Sigmoid colon (tissue), 7 donors: ENCODE results near the gene TJP2. TPM values are rescaled to one million over a fixed set of nuclear protein-coding genes. Genes with fewer than 3 reads are reported as not detected.
"Not testable (repeated sequence)": the region's sequence is repeated elsewhere in the genome, so short reads cannot be mapped to it uniquely, and the experiment has no call there.

Source experiments
- DNase-seq: peaks from one replicate; pipeline ENCODE4 v3.0.0-alpha.2; 2019
- H3K27ac ChIP-seq, 4 donors: fragments of 200-600 bp; sonication (generic); one replicate each; pipeline ENCODE4 v1.5.1; 2016 to 2019; ENCODE audit warnings: mild to moderate bottlenecking in 1 of 4
- H3K27me3 ChIP-seq, 3 donors: fragments of 200-600 bp; sonication (generic); one replicate each; pipeline ENCODE4 v1.5.1; 2019; ENCODE audit warnings: mild to moderate bottlenecking in 1 of 3
- H3K36me3 ChIP-seq, 4 donors: fragments of 200-600 bp; sonication (generic); one replicate each; pipeline ENCODE4 v1.5.1; 2016 to 2019
- H3K4me1 ChIP-seq, 4 donors: fragments of 200-600 bp; sonication (generic); one replicate each; pipeline ENCODE4 v1.5.1; 2017 to 2019
- H3K4me3 ChIP-seq, 4 donors: fragments of 200-600 bp; sonication (generic); one replicate each; pipeline ENCODE4 v1.5.1; 2017 to 2019; ENCODE audit warnings: mild to moderate bottlenecking in 2 of 4, moderate library complexity in 1 of 4
- H3K9me3 ChIP-seq, 4 donors: fragments of 200-600 bp in 3 of 4; sonication (generic) in 3 of 4; one replicate each; pipeline versions ENCODE4 v1.5.1 to v1.6.1; 2013 to 2019
- CTCF ChIP-seq, 4 experiments: fragments of 450-650 bp in 3 of 4; fragments of 200-600 bp in 1 of 4; IDR thresholded peaks; one replicate each; pipeline ENCODE4 v1.5.1; 2016 to 2019; ENCODE audit warnings: antibody characterized with exemption in 4 of 4, mild to moderate bottlenecking in 3 of 4, moderate library complexity in 2 of 4
- EP300 ChIP-seq, 4 donors: sonication (generic); formaldehyde crosslinking; IDR thresholded peaks; one replicate each; pipeline ENCODE4 v1.6.1; 2017; ENCODE audit warnings: antibody characterized with exemption in 4 of 4
- POLR2A ChIP-seq, 2 donors: fragments of 450-650 bp; IDR thresholded peaks; one replicate each; pipeline ENCODE4 v1.6.1; 2016; ENCODE audit warnings: antibody characterized with exemption in 2 of 2, mild to moderate bottlenecking in 2 of 2, moderate library complexity in 2 of 2
- POLR2AphosphoS5 ChIP-seq, 4 donors: sonication (generic); formaldehyde crosslinking; IDR thresholded peaks; one replicate each; pipeline ENCODE4 v1.6.1; 2017; ENCODE audit warnings: antibody characterized with exemption in 4 of 4
- WGBS, 2 donors: extraction: QIAGEN DNeasy Blood & Tissue Kit; methylation state at CpG; one replicate each; pipeline ENCODE4 v1.1.7; 2013; 5-methylcytosine and 5-hydroxymethylcytosine counted together
- intact Hi-C: fragments of 100-400 bp; cut with DNase I; formaldehyde crosslinking; loops from one replicate; pipeline ENCODE4 v1.15.1; 2023
- polyA plus RNA-seq, 3 donors: library from polyadenylated mRNA; stranded (reverse); fragments of 200-250 nt; gene quantifications; one replicate each; pipeline ENCODE4 v1.2.3, GENCODE V29; 2013
- total RNA-seq, 4 donors: library from RNA; depleted of rRNA; stranded (reverse); fragments of >200 nt; gene quantifications; one replicate each; pipeline ENCODE4 v1.1.0, GENCODE V29; 2016
- donor health status: healthy with polysubstance abuse.
- donor health status: Bipolar disorder and iron deficiency.
- donor health status: healthy.

TJP2 gene
- total and polyA plus RNA-seq, 7 donors, result 16.1 to 46.5 (median 27.8) TPM

- TF ChIP-seq CTCF (IDR thresholded peaks at IDR 0.05) (no peak), POLR2AphosphoS5 (IDR thresholded peaks at IDR 0.05) (no peak), POLR2A (IDR thresholded peaks at IDR 0.05) (no peak), EP300 (IDR thresholded peaks at IDR 0.05) (no peak)
- Histone ChIP-seq H3K4me1 (peaks cover 0 to 16% (median 11%) of the 10 kb centered on the region in 4 donors), H3K27me3 (no peaks in the 10 kb centered on the region), H3K9me3 (peaks cover 0 to 3% (median 0%) of the 10 kb centered on the region in 4 donors), H3K4me3 (no peak overlapping the region), H3K36me3 (no peaks in the 10 kb centered on the region), H3K27ac (no peak overlapping the region)
- DNase-seq, result no peak
- 39 to 77% methylated on average over 1 of the region's 1 CpG for WGBS, 2 donors
- intact Hi-C loops, result no loop called here
These were observed 125.7 kb downstream of the TJP2 start for GRCh38 chr9:69299826-69300225.

GRCh38 chr9:69303331-69303730, 129.3 kb downstream of the TJP2 start:
- Histone ChIP-seq H3K9me3 (peaks cover 0 to 3% (median 0%) of the 10 kb centered on the region in 4 donors), H3K4me3 (no peak overlapping the region), H3K27ac (no peak overlapping the region), H3K4me1 (peaks cover 0 to 14% (median 12%) of the 10 kb centered on the region in 4 donors), H3K27me3 (no peaks in the 10 kb centered on the region), H3K36me3 (no peaks in the 10 kb centered on the region)
- intact Hi-C loops, result no loop called here
- DNase-seq, result no peak
- WGBS, 2 donors, result 82 to 87% methylated on average over 2 of the region's 2 CpGs
- TF ChIP-seq CTCF (IDR thresholded peaks at IDR 0.05) (no peak), EP300 (IDR thresholded peaks at IDR 0.05) (no peak), POLR2A (IDR thresholded peaks at IDR 0.05) (no peak), POLR2AphosphoS5 (IDR thresholded peaks at IDR 0.05) (no peak)

GRCh38 chr9:69306895-69307445, 132.9 kb downstream of the TJP2 start:
- H3K4me3 ChIP-seq, H3K9me3 ChIP-seq, H3K27me3 ChIP-seq, H3K36me3 ChIP-seq, DNase-seq, intact Hi-C loops: not testable (repeated sequence)
- WGBS, 2 donors, result 65 to 79% methylated on average over 5 of the region's 5 CpGs
- H3K4me1 ChIP-seq, result peaks cover 0 to 18% (median 15%) of the 10 kb centered on the region in 4 donors
- H3K27ac ChIP-seq, result peak overlapping the region; percentile 11 to 75 (median 44)

- Histone ChIP-seq H3K4me3 (no peak overlapping the region), H3K27ac (peak overlapping the region; percentile 11 to 75 (median 44)), H3K27me3 (no peaks in the 10 kb centered on the region), H3K36me3 (no peaks in the 10 kb centered on the region), H3K9me3 (peaks cover 0 to 2% (median 0%) of the 10 kb centered on the region in 4 donors), H3K4me1 (peaks cover 0 to 18% (median 15%) of the 10 kb centered on the region in 4 donors)
- TF ChIP-seq EP300 (IDR thresholded peaks at IDR 0.05) (no peak), POLR2AphosphoS5 (IDR thresholded peaks at IDR 0.05) (no peak), POLR2A (IDR thresholded peaks at IDR 0.05) (no peak), CTCF (IDR thresholded peaks at IDR 0.05) (peak in 1 of 4 experiments; percentile 19)
- DNase-seq, result no peak
- 90% methylated on average over 5 of the region's 5 CpGs for WGBS, 2 donors
- intact Hi-C loops, result no loop called here
These were observed 133.5 kb downstream of the TJP2 start for GRCh38 chr9:69307446-69308205.

GRCh38 chr9:69308206-69308931, 134.3 kb downstream of the TJP2 start:
- 91% methylated on average over 5 of the region's 5 CpGs for WGBS, 2 donors
- H3K27ac ChIP-seq, result peak overlapping the region in 3 of 4 donors; percentile 44 to 75 (median 45)
- TF ChIP-seq POLR2AphosphoS5 (IDR thresholded peaks at IDR 0.05) (no peak), EP300 (IDR thresholded peaks at IDR 0.05) (no peak), POLR2A (IDR thresholded peaks at IDR 0.05) (no peak), CTCF (IDR thresholded peaks at IDR 0.05) (no peak)
- H3K36me3 ChIP-seq, result no peaks in the 10 kb centered on the region
- no peak for DNase-seq
- no peak overlapping the region for H3K4me3 ChIP-seq
- no peaks in the 10 kb centered on the region for H3K27me3 ChIP-seq
- intact Hi-C loops, result no loop called here
- peaks cover 0 to 9% (median 0%) of the 10 kb centered on the region in 4 donors for H3K9me3 ChIP-seq
- peaks cover 0 to 18% (median 15%) of the 10 kb centered on the region in 4 donors for H3K4me1 ChIP-seq
